Stimulated activated naive CD8-positive, alpha-beta T cell treated with anti-CD3 and anti-CD28 coated beads, Interleukin-15, Interleukin-2, amounts not matched to agents 100 ng/mL and 50 ng/mL, for 24 hours (primary cell): ENCODE results near the gene CCDC9B.
A peak's percentile ranks its signal among the peaks of the same experiment; 100 is the strongest.

Source experiments
- H3K27ac Mint-ChIP-seq: one replicate; pipeline ENCODE4 v1.8.0; 2021; ENCODE audit warnings: mild to moderate bottlenecking, mixed read lengths
- H3K27me3 Mint-ChIP-seq: one replicate; pipeline ENCODE4 v1.8.0; 2021; ENCODE audit warnings: mixed read lengths
- H3K36me3 Mint-ChIP-seq: one replicate; pipeline ENCODE4 v1.8.0; 2021; ENCODE audit warnings: low read depth, mixed read lengths
- H3K4me1 Mint-ChIP-seq: one replicate; pipeline ENCODE4 v1.8.0; 2021; ENCODE audit warnings: low read depth, mixed read lengths
- H3K4me3 Mint-ChIP-seq: one replicate; pipeline ENCODE4 v1.8.0; 2021; ENCODE audit warnings: mild to moderate bottlenecking, mixed read lengths
- H3K9me3 Mint-ChIP-seq: one replicate; pipeline ENCODE4 v1.8.0; 2021; ENCODE audit warnings: mixed read lengths

CCDC9B gene

DNA sequence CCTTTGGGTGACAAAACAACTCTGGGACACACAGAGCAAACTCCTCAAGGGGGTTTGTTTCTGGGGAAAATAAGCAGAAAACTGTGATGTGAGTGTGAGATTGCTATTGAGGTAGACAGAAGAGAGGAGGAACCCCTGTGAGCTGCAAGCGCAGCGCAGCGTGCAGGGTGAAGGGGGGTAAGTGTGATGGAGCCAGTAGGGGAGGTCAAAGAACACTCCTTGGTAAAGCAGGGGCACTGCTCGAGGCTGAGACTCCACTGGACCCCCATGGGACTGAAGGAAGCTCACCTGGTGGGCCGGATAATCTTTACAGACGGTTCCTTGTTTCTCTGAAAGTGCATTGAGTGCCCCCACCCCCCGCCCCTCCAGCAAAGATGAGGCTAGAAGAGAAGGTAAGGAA is 9.7 kb downstream of the CCDC9B start:
- H3K9me3 Mint-ChIP-seq: no peaks in the 10 kb centered on the region
- H3K27ac Mint-ChIP-seq: no peak overlapping the region
- H3K4me3 Mint-ChIP-seq: no peak overlapping the region
- H3K36me3 Mint-ChIP-seq: peaks cover 8% of the 10 kb centered on the region
- no peaks in the 10 kb centered on the region for H3K27me3 Mint-ChIP-seq
- H3K4me1 Mint-ChIP-seq: peaks cover 12% of the 10 kb centered on the region

DNA sequence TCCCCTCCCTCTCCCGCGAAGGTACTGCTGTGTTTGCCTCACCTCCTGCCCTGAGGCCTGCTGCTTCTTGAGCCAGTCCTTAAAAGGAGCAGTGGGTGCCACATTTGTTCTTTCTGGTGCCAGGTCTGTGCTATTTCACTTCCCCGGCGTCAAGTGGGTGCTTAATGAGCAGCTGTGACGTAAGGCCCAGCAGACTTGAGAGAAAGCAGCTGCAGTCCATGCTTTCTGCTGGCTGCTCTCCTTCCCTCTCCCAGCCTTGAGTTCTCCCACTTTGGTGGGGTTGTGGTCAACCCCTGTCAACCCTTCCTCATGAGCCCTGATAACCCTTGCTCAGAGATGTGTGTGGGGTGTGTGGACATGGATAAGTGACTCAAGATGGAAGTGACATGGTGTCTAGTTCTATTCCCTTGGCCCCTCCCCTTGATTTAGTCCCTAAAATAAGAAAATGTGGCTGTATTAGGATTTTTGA is 10.3 kb downstream of the CCDC9B start:
- peaks cover 9% of the 10 kb centered on the region for H3K36me3 Mint-ChIP-seq
- H3K9me3 Mint-ChIP-seq: no peaks in the 10 kb centered on the region
- no peaks in the 10 kb centered on the region for H3K27me3 Mint-ChIP-seq
- H3K27ac Mint-ChIP-seq: no peak overlapping the region
- H3K4me1 Mint-ChIP-seq: peaks cover 18% of the 10 kb centered on the region
- no peak overlapping the region for H3K4me3 Mint-ChIP-seq

DNA sequence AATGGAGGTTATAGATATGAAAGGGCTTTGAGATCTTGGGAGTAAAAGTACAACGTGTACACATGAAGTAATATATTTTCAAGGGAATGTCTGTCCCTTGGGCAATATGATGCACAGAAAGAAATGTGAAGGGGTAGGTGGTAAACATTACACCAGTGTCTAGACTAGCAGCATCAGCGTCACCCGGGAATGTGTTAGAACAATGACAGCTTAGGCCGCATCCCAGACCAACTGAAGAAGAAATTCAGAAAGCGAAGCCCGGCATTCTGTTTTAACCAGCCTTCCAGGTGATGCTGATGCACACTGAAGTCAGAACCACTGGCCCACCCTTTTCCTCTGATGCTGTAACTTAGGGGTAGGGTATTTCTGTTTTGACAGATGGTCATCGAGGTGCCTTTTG is 10.9 kb downstream of the CCDC9B start:
- peaks cover 24% of the 10 kb centered on the region for H3K4me1 Mint-ChIP-seq
- H3K27ac Mint-ChIP-seq: no peak overlapping the region
- no peaks in the 10 kb centered on the region for H3K9me3 Mint-ChIP-seq

DNA sequence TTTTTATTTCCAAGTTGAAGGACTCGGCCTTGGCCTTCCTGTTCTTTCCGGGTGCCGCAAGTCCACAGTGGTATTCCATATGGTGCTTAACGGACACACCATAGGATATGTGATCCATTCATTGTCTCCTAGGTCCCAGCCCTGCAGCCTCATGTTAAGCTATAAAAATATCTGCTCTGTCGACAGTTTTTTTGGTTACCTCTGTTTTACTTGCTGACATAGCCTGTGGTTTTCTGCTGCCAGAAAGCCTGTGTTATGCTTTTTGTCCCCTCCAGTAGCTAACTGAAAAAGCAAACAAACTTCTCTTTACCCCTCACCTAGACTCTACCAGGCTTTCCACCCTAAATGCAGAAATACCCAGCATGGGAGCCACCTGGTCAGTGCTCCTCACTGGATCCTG is 12.0 kb downstream of the CCDC9B start:
- no peak overlapping the region for H3K27ac Mint-ChIP-seq
- H3K9me3 Mint-ChIP-seq: no peaks in the 10 kb centered on the region
- no peaks in the 10 kb centered on the region for H3K27me3 Mint-ChIP-seq
- no peak overlapping the region for H3K4me3 Mint-ChIP-seq
- H3K4me1 Mint-ChIP-seq: peaks cover 19% of the 10 kb centered on the region
- H3K36me3 Mint-ChIP-seq: peaks cover 13% of the 10 kb centered on the region

More for the DNA sequence above, 10.9 kb downstream of the CCDC9B start:
- Mint-ChIP-seq H3K36me3 (peaks cover 13% of the 10 kb centered on the region), H3K4me3 (no peak overlapping the region), H3K27me3 (no peaks in the 10 kb centered on the region)

DNA sequence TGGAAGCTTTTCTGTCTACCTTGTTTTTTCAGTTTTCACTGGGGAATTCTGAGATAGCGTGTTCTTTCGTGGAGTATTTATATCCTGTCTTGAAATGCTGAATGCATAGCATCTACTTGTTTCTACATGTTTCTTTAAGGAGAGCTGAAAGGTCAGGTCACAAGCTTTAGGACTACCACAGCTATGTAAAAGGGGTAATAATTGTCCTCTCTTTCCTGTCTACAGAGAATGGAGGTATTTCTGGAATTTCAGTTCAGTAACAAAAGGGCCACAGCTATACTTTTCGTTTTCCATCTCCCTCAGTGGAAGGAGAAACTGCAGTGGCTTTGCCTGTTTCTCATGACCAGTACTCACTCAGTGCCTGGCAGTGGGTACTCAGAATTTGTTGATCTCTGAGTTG is 12.6 kb downstream of the CCDC9B start:
- Mint-ChIP-seq H3K4me1 (peaks cover 15% of the 10 kb centered on the region), H3K36me3 (peaks cover 13% of the 10 kb centered on the region), H3K9me3 (no peaks in the 10 kb centered on the region), H3K27me3 (no peaks in the 10 kb centered on the region), H3K4me3 (no peak overlapping the region), H3K27ac (no peak overlapping the region)

DNA sequence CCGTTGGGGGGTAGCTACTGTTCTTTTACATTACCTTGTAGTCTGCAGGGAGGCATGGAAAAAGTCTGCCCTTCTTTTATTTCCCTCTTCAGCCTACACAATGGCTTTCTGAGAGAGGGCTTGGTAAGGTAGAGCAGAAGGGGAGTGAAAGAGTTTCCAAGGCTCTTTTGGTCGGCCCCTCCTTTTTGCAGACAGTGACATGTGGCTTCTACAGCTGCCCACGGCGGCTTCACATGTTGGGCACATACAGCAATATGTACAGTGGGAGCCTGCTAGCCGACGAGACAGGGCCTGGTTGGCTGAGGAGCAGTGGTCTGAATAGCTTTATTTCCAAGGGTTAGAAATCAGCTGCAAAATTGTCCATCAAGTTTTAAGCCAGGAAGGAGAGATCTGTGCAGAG is 13.3 kb downstream of the CCDC9B start:
- Mint-ChIP-seq H3K4me1 (peaks cover 19% of the 10 kb centered on the region), H3K9me3 (no peaks in the 10 kb centered on the region), H3K4me3 (no peak overlapping the region), H3K27me3 (no peaks in the 10 kb centered on the region), H3K36me3 (peaks cover 13% of the 10 kb centered on the region), H3K27ac (no peak overlapping the region)

DNA sequence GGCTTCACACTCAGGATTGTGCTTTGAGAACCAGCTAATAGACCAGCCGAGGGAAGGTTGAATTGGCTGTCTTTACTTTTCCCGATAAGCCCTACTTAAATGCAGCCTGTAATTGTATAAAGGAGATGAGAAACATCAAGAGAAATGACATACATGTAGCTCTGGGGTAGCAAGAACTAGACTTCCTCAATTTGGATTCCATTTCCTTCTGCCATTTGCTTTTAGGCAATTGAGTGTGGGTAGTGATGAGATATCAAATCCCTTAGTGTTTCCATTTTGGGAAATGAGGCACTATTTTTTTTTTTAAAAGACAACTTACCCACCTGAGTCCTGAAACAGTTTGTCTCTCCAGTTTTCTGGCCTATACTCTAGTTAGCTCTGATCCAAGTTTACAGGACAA is 15.0 kb downstream of the CCDC9B start:
- Mint-ChIP-seq H3K27me3 (no peaks in the 10 kb centered on the region), H3K4me1 (peaks cover 26% of the 10 kb centered on the region), H3K4me3 (peak overlapping the region; percentile 77), H3K9me3 (no peaks in the 10 kb centered on the region), H3K36me3 (peaks cover 13% of the 10 kb centered on the region), H3K27ac (no peak overlapping the region)

DNA sequence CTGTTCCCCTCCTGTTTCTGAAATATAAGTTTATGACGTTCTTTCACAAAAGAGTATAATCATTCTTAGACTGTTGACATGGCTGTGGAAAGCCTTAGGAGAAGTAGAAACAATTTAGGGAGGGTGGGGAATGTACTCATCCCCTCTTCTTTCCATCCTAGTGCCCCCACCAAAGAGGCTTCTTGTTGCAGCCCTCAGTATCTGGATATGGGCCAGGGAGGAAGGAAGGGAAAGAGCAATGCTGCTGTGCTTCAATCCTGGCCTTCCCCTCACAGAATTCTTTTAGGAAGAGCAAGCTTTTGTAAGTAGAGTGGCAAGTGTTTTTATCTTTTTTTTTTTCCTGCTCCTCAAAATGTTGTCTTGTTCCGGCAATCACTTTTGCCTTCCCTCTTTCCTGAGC is 15.6 kb downstream of the CCDC9B start:
- Mint-ChIP-seq H3K4me3 (peak overlapping the region; percentile 77), H3K9me3 (no peaks in the 10 kb centered on the region), H3K27ac (no peak overlapping the region), H3K4me1 (peaks cover 26% of the 10 kb centered on the region), H3K36me3 (peaks cover 13% of the 10 kb centered on the region), H3K27me3 (no peaks in the 10 kb centered on the region)

DNA sequence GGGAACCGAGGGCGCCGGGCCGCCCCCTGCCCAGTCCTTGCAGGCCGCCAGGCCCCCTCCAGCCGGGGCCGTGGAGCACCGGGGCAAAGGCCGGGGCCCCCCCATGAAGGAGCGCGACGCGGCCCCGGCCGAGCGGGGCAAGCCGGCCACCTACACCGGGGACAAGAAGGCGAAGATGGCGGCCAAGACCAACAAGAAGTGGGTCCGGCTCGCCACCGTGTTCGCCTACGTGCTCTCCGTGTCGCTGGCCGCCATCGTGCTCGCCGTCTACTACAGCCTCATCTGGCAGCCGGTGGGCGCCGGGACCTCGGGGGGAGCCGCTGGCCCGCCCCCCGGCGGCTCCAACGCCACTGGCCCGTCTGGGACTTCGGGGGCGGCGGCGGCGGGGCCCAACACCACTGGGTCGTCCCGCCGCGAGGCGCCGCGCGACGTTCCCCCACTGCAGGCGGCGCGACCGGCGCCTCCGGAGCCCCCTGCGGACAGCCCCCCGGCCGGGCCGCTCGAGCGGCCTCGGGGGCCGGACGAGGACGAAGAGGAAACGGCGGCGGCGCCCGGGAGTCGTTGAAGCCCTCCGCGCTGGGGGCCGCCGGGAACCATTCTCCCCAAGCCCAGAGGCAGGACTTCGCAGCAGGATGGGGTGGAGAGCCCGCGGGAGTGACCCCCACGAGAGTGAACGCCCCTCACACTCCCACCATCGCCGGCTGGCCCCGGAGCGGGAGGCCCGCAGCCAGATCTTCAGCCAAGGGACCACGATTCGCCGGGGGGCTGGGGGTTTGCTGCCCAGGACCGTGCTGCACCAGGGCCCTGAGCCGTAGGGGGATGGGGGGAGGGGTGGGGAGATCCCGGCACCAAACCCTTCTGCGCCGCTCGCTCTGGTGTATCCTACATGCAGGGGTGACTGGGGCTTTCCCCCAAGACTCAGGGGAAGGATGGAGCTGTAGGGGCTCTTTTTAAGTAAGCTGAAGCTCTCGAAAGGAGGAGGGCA is 16.5 kb downstream of the CCDC9B start:
- peak overlapping the region; percentile 77 for H3K4me3 Mint-ChIP-seq

DNA sequence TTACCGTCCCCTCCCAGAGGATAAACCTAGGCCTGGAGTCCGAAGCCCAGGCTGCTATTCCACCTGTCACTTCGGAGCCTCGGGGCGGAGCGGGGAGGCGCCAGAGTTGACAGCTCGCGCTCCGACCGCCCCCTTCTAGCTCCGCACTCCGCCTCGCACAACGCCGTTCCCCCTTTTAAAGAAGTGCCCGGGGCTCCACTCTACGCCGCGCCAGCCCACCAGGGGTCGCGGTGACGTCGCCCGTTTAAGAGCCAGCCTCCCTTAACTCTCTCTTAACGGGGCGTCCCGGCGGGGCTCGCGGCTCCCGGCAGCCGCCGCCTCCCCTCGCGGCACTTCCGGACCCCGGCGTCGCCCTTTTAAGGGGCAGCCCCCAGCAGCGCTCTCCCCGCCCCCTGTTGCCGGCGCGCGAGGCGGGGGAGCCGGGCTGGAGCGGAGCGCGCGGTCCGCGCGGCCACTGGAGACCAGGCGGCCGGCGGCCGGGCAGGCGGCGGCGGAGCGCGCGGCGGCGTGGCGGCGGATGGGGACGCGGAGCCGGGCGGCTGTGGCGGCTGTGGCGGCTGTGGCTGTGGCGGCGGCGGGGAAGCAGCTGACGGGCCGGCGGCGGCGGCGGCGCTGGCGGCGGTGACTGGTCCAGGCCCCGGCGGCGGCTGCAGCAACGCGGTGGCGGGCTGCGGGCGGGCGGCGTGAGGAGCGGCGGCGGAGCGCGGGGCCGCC is 17.3 kb downstream of the CCDC9B start, which contains the start of gene INAFM2:
Gene INAFM2, plus strand, starts transcription at position 454 of the 714 bp plus-strand sequence. CDS start 364 bp downstream, outside the sequence.
- H3K4me3 Mint-ChIP-seq: peak within 1 kb of the TSS; percentile 77
- peaks cover 13% of the 10 kb centered on the region for H3K36me3 Mint-ChIP-seq
- no peak within 1 kb of the TSS for H3K27ac Mint-ChIP-seq
- peaks cover 26% of the 10 kb centered on the region for H3K4me1 Mint-ChIP-seq
- no peaks in the 10 kb centered on the region for H3K27me3 Mint-ChIP-seq
- no peaks in the 10 kb centered on the region for H3K9me3 Mint-ChIP-seq

More for the DNA sequence above, 16.5 kb downstream of the CCDC9B start:
- peaks cover 13% of the 10 kb centered on the region for H3K36me3 Mint-ChIP-seq
- no peaks in the 10 kb centered on the region for H3K9me3 Mint-ChIP-seq
- no peak overlapping the region for H3K27ac Mint-ChIP-seq
- no peaks in the 10 kb centered on the region for H3K27me3 Mint-ChIP-seq
- H3K4me1 Mint-ChIP-seq: peaks cover 26% of the 10 kb centered on the region

DNA sequence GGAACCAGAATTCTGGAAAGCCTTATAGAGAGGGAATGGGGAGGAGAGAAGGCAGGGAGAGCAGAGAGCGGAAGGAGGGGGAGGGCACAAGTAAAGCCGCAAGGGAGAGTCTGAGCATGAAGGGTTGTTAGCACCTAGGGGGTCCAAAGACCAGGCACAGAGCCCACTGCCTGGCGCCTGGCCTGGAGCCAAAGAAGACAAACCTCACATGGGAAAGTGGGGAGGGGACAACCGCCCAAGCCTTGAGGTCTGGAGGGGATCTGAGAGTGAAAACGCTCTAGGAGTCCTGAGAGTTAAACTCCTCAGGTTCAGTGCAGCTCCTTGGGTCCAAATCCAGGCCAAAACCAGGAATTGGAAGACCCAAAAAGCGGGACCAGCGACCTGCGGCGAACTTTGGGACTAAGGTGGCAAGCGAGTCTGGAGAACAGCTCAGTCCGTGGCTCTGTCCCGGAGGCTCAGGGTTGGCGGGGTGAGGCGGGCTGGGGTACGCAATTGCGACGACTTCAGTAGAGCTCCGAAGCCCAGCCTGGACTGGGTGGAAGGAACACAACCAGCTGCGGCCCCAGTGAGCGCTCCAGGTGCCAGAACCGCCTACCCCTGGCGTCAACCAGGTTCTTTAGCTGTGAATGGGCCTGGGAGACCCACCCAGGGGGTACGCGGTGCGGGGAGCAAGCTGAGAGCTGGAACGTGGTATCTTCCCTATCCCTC is 18.1 kb downstream of the CCDC9B start:
- no peaks in the 10 kb centered on the region for H3K9me3 Mint-ChIP-seq
- H3K27me3 Mint-ChIP-seq: no peaks in the 10 kb centered on the region
- H3K4me1 Mint-ChIP-seq: peaks cover 26% of the 10 kb centered on the region
- no peak overlapping the region for H3K27ac Mint-ChIP-seq
- H3K36me3 Mint-ChIP-seq: peaks cover 10% of the 10 kb centered on the region
- H3K4me3 Mint-ChIP-seq: peak overlapping the region; percentile 62

DNA sequence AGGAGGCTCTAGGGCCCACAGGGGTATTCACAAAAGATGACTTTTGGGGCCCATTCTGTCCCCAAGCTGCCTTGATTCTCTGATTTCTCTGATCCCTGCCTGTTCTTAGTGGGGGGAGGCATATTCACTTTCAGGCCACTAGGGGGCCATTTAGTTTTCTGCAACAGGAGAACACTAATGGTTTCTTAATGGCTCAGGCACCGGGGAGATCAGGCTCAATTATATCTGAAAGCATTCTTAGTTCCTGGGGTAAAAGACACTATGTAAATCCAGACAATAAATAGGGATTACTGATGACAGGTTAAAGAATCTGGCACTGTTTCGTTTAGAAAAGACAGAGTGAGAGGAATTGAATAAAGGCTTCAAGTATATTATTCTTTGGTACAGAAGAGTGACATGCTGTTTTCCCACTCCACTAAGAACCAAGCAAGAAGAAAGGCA is 19.8 kb downstream of the CCDC9B start:
- peaks cover 25% of the 10 kb centered on the region for H3K4me1 Mint-ChIP-seq
- H3K9me3 Mint-ChIP-seq: no peaks in the 10 kb centered on the region
- H3K27me3 Mint-ChIP-seq: peaks cover 2% of the 10 kb centered on the region
- H3K27ac Mint-ChIP-seq: no peak overlapping the region
- no peak overlapping the region for H3K4me3 Mint-ChIP-seq
- H3K36me3 Mint-ChIP-seq: peaks cover 6% of the 10 kb centered on the region

DNA sequence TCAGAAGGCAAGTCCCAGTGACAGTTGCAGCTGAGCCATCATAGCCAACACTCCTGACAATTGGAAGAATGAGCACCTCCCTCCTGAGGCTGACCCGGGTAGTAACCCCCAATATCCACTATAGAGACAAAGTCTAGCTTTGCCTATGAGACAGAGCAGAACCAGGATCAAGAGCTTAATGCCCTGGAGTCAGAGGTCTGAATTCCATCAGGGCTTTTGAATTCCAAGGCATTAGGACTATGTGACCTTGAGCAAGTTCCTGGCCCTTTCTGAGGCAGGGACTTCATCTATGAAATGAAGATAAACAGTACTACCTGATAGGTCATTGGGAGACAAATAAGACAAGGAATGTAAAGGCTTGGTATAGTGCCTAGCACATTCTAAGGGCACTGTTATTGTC is 20.3 kb downstream of the CCDC9B start:
- peaks cover 2% of the 10 kb centered on the region for H3K27me3 Mint-ChIP-seq
- H3K4me3 Mint-ChIP-seq: no peak overlapping the region
- no peaks in the 10 kb centered on the region for H3K9me3 Mint-ChIP-seq
- peaks cover 4% of the 10 kb centered on the region for H3K36me3 Mint-ChIP-seq
- H3K27ac Mint-ChIP-seq: no peak overlapping the region
- H3K4me1 Mint-ChIP-seq: peaks cover 19% of the 10 kb centered on the region

DNA sequence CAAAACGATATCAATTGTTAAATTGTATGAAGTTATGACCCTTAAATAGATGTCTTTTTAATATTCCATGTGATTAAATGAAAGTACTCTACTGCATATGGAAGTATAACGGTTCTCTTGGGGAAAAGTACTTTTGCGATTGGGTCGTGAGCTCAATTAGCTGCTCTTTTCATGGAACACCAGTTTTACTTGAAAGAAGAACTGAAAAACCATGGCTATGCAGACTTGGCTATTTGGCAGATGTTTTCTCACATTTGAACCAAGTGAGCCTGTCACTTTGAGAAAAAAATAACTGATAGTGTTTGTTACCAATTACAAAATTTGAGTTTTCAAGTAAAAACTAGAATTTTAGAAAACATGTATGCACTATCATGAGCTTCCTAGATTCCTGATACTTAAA is 23.2 kb downstream of the CCDC9B start:
- Mint-ChIP-seq H3K27ac (no peak overlapping the region), H3K27me3 (peaks cover 2% of the 10 kb centered on the region), H3K9me3 (no peaks in the 10 kb centered on the region), H3K4me1 (peaks cover 20% of the 10 kb centered on the region), H3K4me3 (no peak overlapping the region), H3K36me3 (no peaks in the 10 kb centered on the region)
